Vagina (tissue), 2 donors: ENCODE measurements around the gene PDE7B.

Experiments used
- CTCF ChIP-seq, 3 experiments: fragments of 450-650 bp in 2 of 3; fragments of 200-600 bp in 1 of 3; sonication (generic) in 1 of 3; IDR thresholded peaks; one replicate each; pipeline ENCODE4 v1.5.1; 2017 to 2019; ENCODE audit warnings: antibody characterized with exemption in 3 of 3, mild to moderate bottlenecking in 2 of 3, moderate library complexity in 2 of 3
- POLR2A ChIP-seq, 2 donors: fragments of 450-650 bp; IDR thresholded peaks; one replicate each; pipeline ENCODE4 v1.6.1; 2017; ENCODE audit warnings: antibody characterized with exemption in 2 of 2, mild to moderate bottlenecking in 2 of 2, moderate library complexity in 2 of 2

- no peak for TF ChIP-seq POLR2A (IDR thresholded peaks at IDR 0.05)
- no peak for TF ChIP-seq CTCF (IDR thresholded peaks at IDR 0.05)
These were observed 39.6 kb upstream of the PDE7B start for GRCh38 chr6:135811644-135812526.
